ENCODE results near the gene IL13RA1. TPM values are rescaled to one million over a fixed set of nuclear protein-coding genes. Genes with fewer than 3 reads are reported as not detected.

Gene IL13RA1
- polyA plus RNA-seq, 2 of the 4 experiments (the other 2 are of a cell fraction): 51.1 to 86.8 TPM

DNA sequence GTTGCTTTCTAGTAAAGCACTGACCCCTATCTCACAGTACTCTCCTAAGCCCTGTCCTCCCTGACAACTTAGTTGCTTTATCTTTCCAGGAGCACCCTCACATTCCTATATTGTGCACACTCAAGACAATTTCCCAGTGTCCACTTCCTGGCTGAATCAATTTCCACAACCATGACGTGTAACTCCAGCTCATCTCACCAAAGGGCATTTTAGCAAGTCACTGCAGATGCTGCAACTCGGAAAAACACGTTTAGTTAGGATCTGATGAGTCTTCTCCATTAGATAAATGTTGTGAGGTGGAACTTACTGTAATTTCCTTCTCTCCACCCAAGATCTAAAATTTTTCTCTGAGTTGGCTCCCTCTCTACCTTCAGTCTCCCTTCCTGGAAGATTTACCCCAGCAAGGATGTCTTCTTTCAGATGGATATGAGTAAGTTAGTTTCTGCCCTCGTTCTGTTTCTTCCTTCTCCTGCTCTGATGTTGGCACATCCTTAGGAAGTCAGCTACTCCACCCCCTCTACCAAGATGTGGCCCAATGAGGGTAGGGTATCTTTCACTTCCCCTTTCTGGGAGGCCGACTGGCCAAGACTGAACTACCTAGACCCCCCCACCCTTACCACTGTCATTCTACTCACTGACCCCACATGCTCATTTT, 28.8 kb upstream of the IL13RA1 start:
- no peak for DNase-seq (ENCODE audit: low read depth in 1 of 2, low spot score in 1 of 2)
- no peak for FAIRE-seq
- Histone ChIP-seq H3K4me2 (no peak overlapping the region), H3K4me1 (no peaks in the 10 kb centered on the region), H3K27ac (no peak overlapping the region), H3K4me3 (no peak overlapping the region), H3K9me3 (no peaks in the 10 kb centered on the region)
- ATAC-seq: no peak
- CTCF ChIA-PET: no interaction called here
- TF ChIP-seq CHD2 (IDR thresholded peaks at IDR 0.05; ENCODE audit: low read length, partially characterized antibody): no peak
- no peak for TF ChIP-seq POLR2A (IDR thresholded peaks at IDR 0.05; ENCODE audit: low read length)
- POLR2A ChIA-PET: no interaction called here
- 83% methylated on average over 5 of the region's 5 CpGs for WGBS (ENCODE audit: missing lambda C conversion rate)

DNA sequence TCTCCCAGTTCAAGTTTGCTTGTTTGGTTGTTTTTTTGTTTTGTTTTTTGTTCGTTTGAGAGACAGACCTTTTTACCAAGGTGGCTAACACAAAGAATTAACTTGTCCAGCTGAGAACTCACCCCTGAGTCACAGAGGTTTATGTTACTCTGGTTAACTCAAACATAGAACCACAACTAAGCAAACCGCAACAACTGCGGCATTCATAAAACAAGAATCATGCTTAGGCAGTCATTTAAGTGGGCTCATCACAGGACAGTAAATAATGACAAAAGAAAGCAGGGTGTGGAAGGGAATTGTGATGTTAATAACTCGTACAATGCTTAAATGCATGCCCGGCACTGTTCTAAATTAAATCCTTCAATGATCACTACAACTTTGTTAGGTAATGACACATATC, 24.7 kb upstream of the IL13RA1 start:
- TF ChIP-seq, protein P1, sequence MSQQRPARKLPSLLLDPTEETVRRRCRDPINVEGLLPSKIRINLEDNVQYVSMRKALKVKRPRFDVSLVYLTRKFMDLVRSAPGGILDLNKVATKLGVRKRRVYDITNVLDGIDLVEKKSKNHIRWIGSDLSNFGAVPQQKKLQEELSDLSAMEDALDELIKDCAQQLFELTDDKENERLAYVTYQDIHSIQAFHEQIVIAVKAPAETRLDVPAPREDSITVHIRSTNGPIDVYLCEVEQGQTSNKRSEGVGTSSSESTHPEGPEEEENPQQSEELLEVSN (IDR thresholded peaks at IDR 0.05; ENCODE audit: borderline replicate concordance, low read depth): no peak
- TF ChIP-seq CEBPB (IDR thresholded peaks at IDR 0.05): no peak
- TF ChIP-seq FOXS1 (CRISPR knock-in tag; IDR thresholded peaks at IDR 0.05): no peak
- TF ChIP-seq BHLHE40 (IDR thresholded peaks at IDR 0.05; ENCODE audit: low read depth, low read length): no peak
- TF ChIP-seq CHD2 (IDR thresholded peaks at IDR 0.05; ENCODE audit: low read length, partially characterized antibody): no peak
- no peak for TF ChIP-seq MAFK (IDR thresholded peaks at IDR 0.05; ENCODE audit: partially characterized antibody)
- no peak for TF ChIP-seq FOSL2 (IDR thresholded peaks at IDR 0.05)
- TF ChIP-seq FOSL2 (CRISPR knock-in tag; IDR thresholded peaks at IDR 0.05): no peak
- no peak for TF ChIP-seq SMC3 (IDR thresholded peaks at IDR 0.05)
- ChIA-PET POLR2A (no interaction called here), CTCF (interaction anchor here (1.0 kb wide), 1 partner anchor 105 kb away, joined by 3 read pairs; no protein-coding TSS in a partner anchor)
- no peak overlapping the region for H3K4me3 ChIP-seq
- DNase-seq (ENCODE audit: low read depth in 1 of 2, low spot score in 1 of 2) (no peak), ATAC-seq (no peak), FAIRE-seq (no peak)
- no peak overlapping the region for H3K27ac ChIP-seq
- H3K9me3 ChIP-seq: no peaks in the 10 kb centered on the region
- H3K4me1 ChIP-seq: no peaks in the 10 kb centered on the region
- WGBS (ENCODE audit: missing lambda C conversion rate): 88% methylated on average over 5 of the region's 5 CpGs
- no peak overlapping the region for H3K4me2 ChIP-seq

DNA sequence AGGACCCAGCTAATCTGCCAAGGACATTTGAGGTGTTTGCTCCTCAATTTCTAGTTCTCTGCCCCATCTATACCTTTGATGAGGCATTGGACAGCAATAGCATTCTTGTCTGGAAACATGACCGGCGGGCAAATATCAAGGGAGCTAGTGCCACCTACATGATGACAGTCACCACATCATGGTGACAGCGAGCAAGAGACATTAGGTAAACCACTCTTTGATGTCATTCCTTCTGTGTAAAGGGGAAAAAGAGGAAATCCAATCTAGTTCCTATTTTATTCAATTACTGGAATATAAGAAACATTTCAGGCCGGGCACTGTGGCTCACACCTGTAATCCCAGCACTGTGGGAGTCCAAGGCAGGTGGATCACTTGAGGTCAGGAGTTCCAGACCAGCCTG, 20.7 kb upstream of the IL13RA1 start:
- no peak for TF ChIP-seq KDM5A (IDR thresholded peaks at IDR 0.05)
- TF ChIP-seq RFX5 (IDR thresholded peaks at IDR 0.05): no peak
- TF ChIP-seq, protein P2, sequence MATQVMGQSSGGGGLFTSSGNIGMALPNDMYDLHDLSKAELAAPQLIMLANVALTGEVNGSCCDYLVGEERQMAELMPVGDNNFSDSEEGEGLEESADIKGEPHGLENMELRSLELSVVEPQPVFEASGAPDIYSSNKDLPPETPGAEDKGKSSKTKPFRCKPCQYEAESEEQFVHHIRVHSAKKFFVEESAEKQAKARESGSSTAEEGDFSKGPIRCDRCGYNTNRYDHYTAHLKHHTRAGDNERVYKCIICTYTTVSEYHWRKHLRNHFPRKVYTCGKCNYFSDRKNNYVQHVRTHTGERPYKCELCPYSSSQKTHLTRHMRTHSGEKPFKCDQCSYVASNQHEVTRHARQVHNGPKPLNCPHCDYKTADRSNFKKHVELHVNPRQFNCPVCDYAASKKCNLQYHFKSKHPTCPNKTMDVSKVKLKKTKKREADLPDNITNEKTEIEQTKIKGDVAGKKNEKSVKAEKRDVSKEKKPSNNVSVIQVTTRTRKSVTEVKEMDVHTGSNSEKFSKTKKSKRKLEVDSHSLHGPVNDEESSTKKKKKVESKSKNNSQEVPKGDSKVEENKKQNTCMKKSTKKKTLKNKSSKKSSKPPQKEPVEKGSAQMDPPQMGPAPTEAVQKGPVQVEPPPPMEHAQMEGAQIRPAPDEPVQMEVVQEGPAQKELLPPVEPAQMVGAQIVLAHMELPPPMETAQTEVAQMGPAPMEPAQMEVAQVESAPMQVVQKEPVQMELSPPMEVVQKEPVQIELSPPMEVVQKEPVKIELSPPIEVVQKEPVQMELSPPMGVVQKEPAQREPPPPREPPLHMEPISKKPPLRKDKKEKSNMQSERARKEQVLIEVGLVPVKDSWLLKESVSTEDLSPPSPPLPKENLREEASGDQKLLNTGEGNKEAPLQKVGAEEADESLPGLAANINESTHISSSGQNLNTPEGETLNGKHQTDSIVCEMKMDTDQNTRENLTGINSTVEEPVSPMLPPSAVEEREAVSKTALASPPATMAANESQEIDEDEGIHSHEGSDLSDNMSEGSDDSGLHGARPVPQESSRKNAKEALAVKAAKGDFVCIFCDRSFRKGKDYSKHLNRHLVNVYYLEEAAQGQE (IDR thresholded peaks at IDR 0.05): no peak
- no peak for TF ChIP-seq CHD2 (IDR thresholded peaks at IDR 0.05; ENCODE audit: low read length, partially characterized antibody)
- no peak for TF ChIP-seq FOXS1 (CRISPR knock-in tag; IDR thresholded peaks at IDR 0.05)
- TF ChIP-seq, protein P3, sequence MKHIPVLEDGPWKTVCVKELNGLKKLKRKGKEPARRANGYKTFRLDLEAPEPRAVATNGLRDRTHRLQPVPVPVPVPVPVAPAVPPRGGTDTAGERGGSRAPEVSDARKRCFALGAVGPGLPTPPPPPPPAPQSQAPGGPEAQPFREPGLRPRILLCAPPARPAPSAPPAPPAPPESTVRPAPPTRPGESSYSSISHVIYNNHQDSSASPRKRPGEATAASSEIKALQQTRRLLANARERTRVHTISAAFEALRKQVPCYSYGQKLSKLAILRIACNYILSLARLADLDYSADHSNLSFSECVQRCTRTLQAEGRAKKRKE (CRISPR knock-in tag; IDR thresholded peaks at IDR 0.05; ENCODE audit: low read depth): no peak
- TF ChIP-seq NFE2L2 (conservative IDR thresholded peaks at IDR 0.05; ENCODE audit: low read length): no peak
- TF ChIP-seq RCOR1 (IDR thresholded peaks at IDR 0.05; ENCODE audit: low read depth, low read length): no peak
- TF ChIP-seq RNF2 (IDR thresholded peaks at IDR 0.05; ENCODE audit: borderline replicate concordance, low read depth): no peak
- TF ChIP-seq TP53 (CRISPR knock-in tag; IDR thresholded peaks at IDR 0.05): no peak
- no peak for TF ChIP-seq ZSCAN20 (CRISPR knock-in tag; IDR thresholded peaks at IDR 0.05)
- no peak for TF ChIP-seq TFCP2L1 (CRISPR knock-in tag; IDR thresholded peaks at IDR 0.05)
- no peak for TF ChIP-seq NR3C1 (IDR thresholded peaks at IDR 0.05)
- no peak for TF ChIP-seq SREBF2 (IDR thresholded peaks at IDR 0.05)
- TF ChIP-seq POLR2A (IDR thresholded peaks at IDR 0.05; ENCODE audit: low read length): no peak
- TF ChIP-seq, protein P1 (IDR thresholded peaks at IDR 0.05; ENCODE audit: borderline replicate concordance, low read depth): no peak
- Histone ChIP-seq H3K4me2 (no peak overlapping the region), H3K4me3 (no peak overlapping the region), H3K4me1 (no peaks in the 10 kb centered on the region), H3K27ac (no peak overlapping the region), H3K9me3 (no peaks in the 10 kb centered on the region)
- DNase-seq (ENCODE audit: low read depth in 1 of 2, low spot score in 1 of 2) (no peak), ATAC-seq (no peak), FAIRE-seq (no peak)
- POLR2A ChIA-PET: no interaction called here
- 86% methylated on average over 4 of the region's 4 CpGs for WGBS (ENCODE audit: missing lambda C conversion rate)
- CTCF ChIA-PET: no interaction called here

Measured in A549 (cell line).